B cell (primary cell): ENCODE results near the gene RNU6-7. TPM values are rescaled to one million over a fixed set of nuclear protein-coding genes. Genes with fewer than 3 reads are reported as not detected.

ENCODE experiments used
- ATAC-seq: fragments of 200-7000 bp; cut with Tn5 transposase; one replicate; pipeline ENCODE4 v1.10.0; 2021; ENCODE audit warnings: low read depth, mild to moderate bottlenecking, moderate number of reproducible peaks, moderate library complexity
- CTCF ChIA-PET: fragments of 350-600 bp; sonication (Branson Sonifier 250); formaldehyde crosslinking; loops from one replicate; lab custom pipeline; 2021; ENCODE audit warnings: antibody characterized with exemption, inconsistent platforms; lab: Charles Lee
- POLR2A ChIA-PET: fragments of 350-600 bp; sonication (Branson Sonifier 250); formaldehyde crosslinking; loops from one replicate; lab custom pipeline; 2021; ENCODE audit warnings: antibody characterized with exemption; lab: Charles Lee
- DNase-seq: peaks from one replicate; pipeline ENCODE4 v3.0.0; 2013
- H2AFZ ChIP-seq: 2 replicates; pipeline ENCODE4 v1.6.1; 2012; ENCODE audit warnings: mild to moderate bottlenecking, low read depth, low read length; ENCODE audit not compliant: insufficient read depth, poor library complexity, severe bottlenecking
- H3K27ac ChIP-seq, 2 donors: 1 replicate in 1 of 2; 2 replicates in 1 of 2; pipeline ENCODE4 v1.5.1; 2012 to 2013; ENCODE audit warnings: low read length in 2 of 2, mild to moderate bottlenecking in 2 of 2, moderate library complexity in 1 of 2
- H3K27me3 ChIP-seq, 4 experiments: fragments of 200-600 bp in 1 of 4; sonication (generic) in 1 of 4; replicated peaks in 1 of 4; 1 replicate in 2 of 4; 2 replicates in 2 of 4; pipeline versions ENCODE4 v1.6.1 to v1.7.0; 2013 to 2016; ENCODE audit warnings: low read length in 3 of 4, mild to moderate bottlenecking in 2 of 4, mixed read lengths in 1 of 4, moderate library complexity in 1 of 4; ENCODE audit not compliant: insufficient read depth in 4 of 4, control insufficient read depth in 3 of 4; ENCODE audit errors: control extremely low read depth in 1 of 4
- H3K36me3 ChIP-seq, 2 experiments: replicated peaks in 1 of 2; 1 replicate in 1 of 2; 2 replicates in 1 of 2; pipeline versions ENCODE4 v1.6.1 to v1.7.1; 2013; ENCODE audit warnings: low read length in 1 of 2; ENCODE audit not compliant: insufficient read depth in 2 of 2, control insufficient read depth in 1 of 2; ENCODE audit errors: control extremely low read depth in 1 of 2, extremely low read depth in 1 of 2
- H3K4me1 ChIP-seq, 2 donors: fragments of 200-600 bp in 1 of 2; sonication (generic) in 1 of 2; 1 replicate in 1 of 2; 2 replicates in 1 of 2; pipeline versions ENCODE4 v1.5.1 to v1.6.1; 2013 to 2017; ENCODE audit warnings: low read length in 2 of 2; ENCODE audit not compliant: control insufficient read depth in 2 of 2, insufficient read depth in 2 of 2
- H3K4me2 ChIP-seq: replicated peaks from 2 replicates; pipeline ENCODE3; 2012; ENCODE audit warnings: mild to moderate bottlenecking, low read depth, low read length; ENCODE audit not compliant: poor library complexity, severe bottlenecking
- H3K4me3 ChIP-seq, 5 experiments: fragments of 200-600 bp in 1 of 5; sonication (generic) in 1 of 5; 1 replicate in 3 of 5; 2 replicates in 2 of 5; pipeline versions ENCODE4 v1.5.1 to v1.7.0; 2011 to 2016; ENCODE audit warnings: low read length in 4 of 5, mild to moderate bottlenecking in 4 of 5, low read depth in 2 of 5, control low read depth in 1 of 5, moderate library complexity in 1 of 5; ENCODE audit not compliant: insufficient read depth in 1 of 5; ENCODE audit errors: control extremely low read depth in 1 of 5, extremely low read depth in 1 of 5
- H3K79me2 ChIP-seq: fragments of 200-600 bp; sonication (generic); one replicate; pipeline ENCODE4 v1.6.0; 2016; ENCODE audit warnings: low read length; ENCODE audit not compliant: control insufficient read depth, insufficient read depth
- H3K9ac ChIP-seq: fragments of 200-600 bp; sonication (generic); 2 replicates; pipeline ENCODE4 v1.6.1; 2017; ENCODE audit warnings: mild to moderate bottlenecking, low read length, moderate library complexity
- H3K9me3 ChIP-seq, 3 donors: one replicate each; pipeline versions ENCODE4 v1.6.1 to v1.7.1; 2013; ENCODE audit warnings: low read length in 2 of 3; ENCODE audit not compliant: control insufficient read depth in 2 of 3, insufficient read depth in 1 of 3; ENCODE audit errors: control extremely low read depth in 1 of 3
- H4K20me1 ChIP-seq: 2 replicates; pipeline ENCODE4 v1.6.0; 2012; ENCODE audit warnings: mild to moderate bottlenecking, low read length; ENCODE audit not compliant: insufficient read depth, control insufficient read depth, poor library complexity, severe bottlenecking
- H3K27ac Mint-ChIP-seq: one replicate; pipeline ENCODE4 v1.8.0; 2021; ENCODE audit warnings: mixed read lengths
- H3K27me3 Mint-ChIP-seq: one replicate; pipeline ENCODE4 v1.8.0; 2021; ENCODE audit warnings: mixed read lengths
- H3K4me1 Mint-ChIP-seq: one replicate; pipeline ENCODE4 v1.8.0; 2021; ENCODE audit warnings: mixed read lengths
- H3K4me3 Mint-ChIP-seq: one replicate; pipeline ENCODE4 v1.8.0; 2021; ENCODE audit warnings: mixed read lengths
- H3K9me3 Mint-ChIP-seq: one replicate; pipeline ENCODE4 v1.8.0; 2022; ENCODE audit warnings: mixed read lengths; ENCODE audit not compliant: insufficient read depth
- CTCF ChIP-seq: fragments of 200-600 bp; IDR thresholded peaks from one replicate; pipeline ENCODE4 v1.8.0; 2022; ENCODE audit warnings: antibody characterized with exemption, mild to moderate bottlenecking
- EZH2 ChIP-seq: IDR thresholded peaks from 2 replicates; pipeline ENCODE4 v1.6.1; 2012; ENCODE audit warnings: borderline replicate concordance, low read depth, mild to moderate bottlenecking, moderate library complexity, low read length; ENCODE audit not compliant: insufficient read depth, poor library complexity, severe bottlenecking
- WGBS: methylation state at CpG from one replicate; pipeline ENCODE4 v1.1.5; 2013; ENCODE audit warnings: missing lambda C conversion rate; ENCODE audit not compliant: insufficient coverage; 5-methylcytosine and 5-hydroxymethylcytosine counted together
- intact Hi-C: fragments of 100-400 bp; cut with micrococcal nuclease; formaldehyde crosslinking; loops from one replicate; pipeline ENCODE4 v1.10.0; 2022
- polyA plus RNA-seq: library from polyadenylated mRNA; depleted of rRNA; stranded (reverse); fragments of >200 nt; gene quantifications from 2 replicates; pipeline ENCODE4 v1.2.3, GENCODE V29; 2012
- total RNA-seq, 2 donors: library from RNA; stranded (reverse); fragments of 120-200 nt in 1 of 2; gene quantifications; 1 replicate in 1 of 2; 2 replicates in 1 of 2; pipeline versions ENCODE4 v1.2.3 to v1.2.4, GENCODE V29; 2013 to 2022

RNU6-7 gene
- total and polyA plus RNA-seq, 2 donors (not counting 1 experiment from before 2014, with no cell fraction given), result not detected

- Histone ChIP-seq H3K9me3 (no peaks in the 10 kb centered on the region), H3K4me1 (peaks cover 0 to 5% of the 10 kb centered on the region in 2 donors), H2AFZ (no peak overlapping the region), H3K4me2 (no peak overlapping the region), H3K79me2 (no peaks in the 10 kb centered on the region), H3K36me3 (no peaks in the 10 kb centered on the region), H4K20me1 (no peaks in the 10 kb centered on the region), H3K4me3 (no peak overlapping the region), H3K9ac (no peak overlapping the region), H3K27ac (no peak overlapping the region), H3K27me3 (no peaks in the 10 kb centered on the region)
- Mint-ChIP-seq H3K27me3 (no peaks in the 10 kb centered on the region), H3K4me1 (no peaks in the 10 kb centered on the region), H3K9me3 (no peaks in the 10 kb centered on the region), H3K27ac (no peak overlapping the region), H3K4me3 (no peak overlapping the region)
- TF ChIP-seq CTCF (no peak), EZH2 (no peak)
- WGBS, result 80% methylated on average over 3 of the region's 5 CpGs
- DNase-seq, result no peak
- CTCF ChIA-PET, result interaction anchor here (7.1 to 8.7 kb wide), 2 partner anchors 176 to 323 kb away, joined by 219 to 303 read pairs; partner anchors contain the start of gene ARHGAP5
- intact Hi-C loops, result no loop called here
- POLR2A ChIA-PET, result no interaction called here
- no peak for ATAC-seq
Measured at GRCh38 chr14:32249371-32249770, 47.5 kb downstream of the RNU6-7 start.

GRCh38 chr14:32249780-32250179, 47.9 kb downstream of the RNU6-7 start:
- H3K27me3 Mint-ChIP-seq, result no peaks in the 10 kb centered on the region
- H3K4me2 ChIP-seq, result no peak overlapping the region
- H3K4me3 ChIP-seq, result no peak overlapping the region
- H2AFZ ChIP-seq, result no peak overlapping the region
- no peaks in the 10 kb centered on the region for H3K79me2 ChIP-seq
- H3K4me1 Mint-ChIP-seq, result no peaks in the 10 kb centered on the region
- ChIA-PET POLR2A (no interaction called here), CTCF (interaction anchor here (1.6 to 8.7 kb wide), 3 partner anchors 176 to 746 kb away, joined by 6 to 303 read pairs (median 219); partner anchors contain the start of gene ARHGAP5)
- DNase-seq (no peak), ATAC-seq (no peak)
- no peak overlapping the region for H3K27ac Mint-ChIP-seq
- peaks cover 0 to 5% of the 10 kb centered on the region in 2 donors for H3K4me1 ChIP-seq
- H3K9ac ChIP-seq, result no peak overlapping the region
- H3K36me3 ChIP-seq, result no peaks in the 10 kb centered on the region
- no peaks in the 10 kb centered on the region for H3K9me3 Mint-ChIP-seq
- no peak for TF ChIP-seq EZH2
- no peak for TF ChIP-seq CTCF
- no peaks in the 10 kb centered on the region for H3K9me3 ChIP-seq
- no peaks in the 10 kb centered on the region for H4K20me1 ChIP-seq
- intact Hi-C loops, result no loop called here
- WGBS, result 86% methylated on average over 1 of the region's 4 CpGs
- H3K4me3 Mint-ChIP-seq, result no peak overlapping the region
- H3K27me3 ChIP-seq, result no peaks in the 10 kb centered on the region
- no peak overlapping the region for H3K27ac ChIP-seq
